Epithelial cell of esophagus (primary cell): ENCODE results near the gene LGR6.

Source experiments
- DNase-seq: peaks from one replicate; pipeline ENCODE4 v3.0.0; 2010; ENCODE audit warnings: low read depth
- H3K4me3 ChIP-seq: 2 replicates; pipeline ENCODE4 v1.5.1; 2011; ENCODE audit warnings: mild to moderate bottlenecking, low read length, control low read depth
- TF ChIP-seq, protein P1 (sequence below): IDR thresholded peaks from 2 replicates; pipeline ENCODE4 v1.5.1; 2011; ENCODE audit warnings: low read depth, mild to moderate bottlenecking, low read length, control low read depth, inconsistent platforms; ENCODE audit not compliant: insufficient read depth; ENCODE audit errors: missing control alignments

LGR6 gene

DNA sequence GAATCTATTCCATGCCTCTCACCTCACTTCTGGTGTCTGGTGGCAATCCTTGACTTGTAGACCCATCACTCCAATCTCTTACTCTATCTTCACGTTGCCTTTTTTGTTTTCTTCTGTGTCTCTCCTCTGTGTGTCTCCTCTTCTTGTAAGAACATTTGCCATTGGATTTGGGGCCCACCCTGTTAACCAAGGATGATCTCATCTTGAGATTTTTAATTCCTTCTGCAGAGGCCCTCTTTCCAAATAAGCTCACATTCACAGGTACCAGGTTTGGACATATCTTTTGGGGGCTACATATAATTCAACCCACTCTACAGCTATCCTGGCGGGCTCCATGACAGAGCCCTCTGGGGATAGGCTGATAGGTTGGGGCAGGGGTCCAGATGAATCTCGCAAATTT lies 92.3 kb downstream of the LGR6 start:
- TF ChIP-seq, protein P1, sequence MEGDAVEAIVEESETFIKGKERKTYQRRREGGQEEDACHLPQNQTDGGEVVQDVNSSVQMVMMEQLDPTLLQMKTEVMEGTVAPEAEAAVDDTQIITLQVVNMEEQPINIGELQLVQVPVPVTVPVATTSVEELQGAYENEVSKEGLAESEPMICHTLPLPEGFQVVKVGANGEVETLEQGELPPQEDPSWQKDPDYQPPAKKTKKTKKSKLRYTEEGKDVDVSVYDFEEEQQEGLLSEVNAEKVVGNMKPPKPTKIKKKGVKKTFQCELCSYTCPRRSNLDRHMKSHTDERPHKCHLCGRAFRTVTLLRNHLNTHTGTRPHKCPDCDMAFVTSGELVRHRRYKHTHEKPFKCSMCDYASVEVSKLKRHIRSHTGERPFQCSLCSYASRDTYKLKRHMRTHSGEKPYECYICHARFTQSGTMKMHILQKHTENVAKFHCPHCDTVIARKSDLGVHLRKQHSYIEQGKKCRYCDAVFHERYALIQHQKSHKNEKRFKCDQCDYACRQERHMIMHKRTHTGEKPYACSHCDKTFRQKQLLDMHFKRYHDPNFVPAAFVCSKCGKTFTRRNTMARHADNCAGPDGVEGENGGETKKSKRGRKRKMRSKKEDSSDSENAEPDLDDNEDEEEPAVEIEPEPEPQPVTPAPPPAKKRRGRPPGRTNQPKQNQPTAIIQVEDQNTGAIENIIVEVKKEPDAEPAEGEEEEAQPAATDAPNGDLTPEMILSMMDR, result no peak
- H3K4me3 ChIP-seq, result no peak overlapping the region
- no peak for DNase-seq

DNA sequence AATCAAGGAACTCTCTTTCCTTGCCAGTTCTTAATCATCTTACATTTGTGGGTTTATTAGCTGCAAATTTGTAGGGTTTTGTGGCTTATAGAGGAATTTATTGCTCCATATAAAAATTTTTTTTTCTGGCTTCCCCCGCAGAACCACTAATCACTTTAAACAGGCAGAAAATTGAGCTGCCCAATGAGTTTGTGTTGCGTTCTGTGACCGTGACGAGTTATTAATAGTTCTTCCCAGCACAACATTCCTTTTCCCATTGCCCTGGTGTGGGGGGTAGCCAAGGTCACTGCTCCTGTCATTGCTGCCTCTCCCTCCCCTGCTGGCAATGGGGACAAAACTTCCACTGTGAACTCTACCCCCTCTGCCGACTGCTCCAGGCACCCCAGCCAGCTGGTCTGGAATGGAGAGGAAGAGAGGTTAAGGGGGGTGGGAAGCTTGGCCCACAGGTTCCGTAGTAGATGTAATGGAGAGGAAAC lies 93.1 kb downstream of the LGR6 start:
- no peak for DNase-seq
- H3K4me3 ChIP-seq, result no peak overlapping the region
- TF ChIP-seq, protein P1, result no peak

DNA sequence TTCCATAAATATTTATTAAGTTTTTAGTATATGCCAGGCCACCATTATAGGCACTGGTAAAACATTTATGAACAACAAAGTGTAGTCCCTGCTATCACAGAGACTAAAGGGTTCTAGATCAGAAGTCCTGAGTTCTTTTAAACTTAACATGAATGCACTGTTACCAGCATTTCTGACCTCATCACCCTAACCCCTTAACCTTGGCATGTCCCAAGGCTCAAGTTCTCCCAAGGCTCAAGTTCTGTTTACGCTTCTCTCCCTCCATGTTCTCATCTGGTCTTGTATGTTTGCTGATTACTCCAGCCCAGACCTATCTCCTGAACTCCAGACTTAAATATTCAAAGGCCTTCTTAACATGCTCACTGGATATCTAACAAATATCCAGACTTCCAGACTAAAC lies 93.6 kb downstream of the LGR6 start:
- no peak overlapping the region for H3K4me3 ChIP-seq
- TF ChIP-seq, protein P1, result no peak
- DNase-seq, result no peak

DNA sequence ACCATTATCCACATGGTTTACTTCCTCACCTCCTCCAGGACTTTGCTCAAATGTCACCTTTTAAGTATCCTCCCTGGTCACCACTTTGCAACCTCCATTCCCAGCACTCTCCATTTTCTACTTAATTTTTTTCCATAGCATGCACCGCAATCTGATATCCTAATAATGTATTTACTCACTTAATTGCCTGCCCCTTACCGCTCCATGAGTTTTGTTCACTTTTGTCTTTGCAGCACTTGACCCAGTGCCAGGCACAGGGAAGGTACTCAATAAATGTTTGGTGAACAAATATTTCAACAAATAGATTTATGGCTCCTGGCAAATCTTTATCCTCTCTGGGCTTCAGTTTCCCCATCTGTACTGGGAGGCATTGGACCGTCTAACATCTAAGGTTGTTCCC lies 94.6 kb downstream of the LGR6 start:
- TF ChIP-seq, protein P1, result no peak
- no peak for DNase-seq
- no peak overlapping the region for H3K4me3 ChIP-seq

DNA sequence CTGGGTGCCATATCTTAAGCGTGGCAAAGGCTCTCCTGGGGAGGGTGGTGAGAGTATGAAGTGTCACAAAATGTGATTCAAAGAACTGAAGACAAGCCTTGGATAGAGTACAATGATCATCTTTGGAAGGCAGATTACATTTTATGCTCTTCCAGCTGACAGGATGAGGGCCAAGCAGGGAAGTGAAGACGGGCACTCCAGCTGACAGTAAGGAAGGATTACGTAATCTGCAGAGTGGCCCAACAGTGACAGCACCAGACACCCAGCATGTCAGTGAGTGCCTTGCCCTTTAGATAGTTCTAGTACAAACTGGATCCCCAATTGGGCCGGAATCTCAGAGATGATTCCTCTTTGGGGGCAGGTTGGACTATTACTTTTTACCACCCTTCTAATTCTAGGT lies 95.4 kb downstream of the LGR6 start:
- TF ChIP-seq, protein P1, result no peak
- no peak for DNase-seq
- H3K4me3 ChIP-seq, result no peak overlapping the region

DNA sequence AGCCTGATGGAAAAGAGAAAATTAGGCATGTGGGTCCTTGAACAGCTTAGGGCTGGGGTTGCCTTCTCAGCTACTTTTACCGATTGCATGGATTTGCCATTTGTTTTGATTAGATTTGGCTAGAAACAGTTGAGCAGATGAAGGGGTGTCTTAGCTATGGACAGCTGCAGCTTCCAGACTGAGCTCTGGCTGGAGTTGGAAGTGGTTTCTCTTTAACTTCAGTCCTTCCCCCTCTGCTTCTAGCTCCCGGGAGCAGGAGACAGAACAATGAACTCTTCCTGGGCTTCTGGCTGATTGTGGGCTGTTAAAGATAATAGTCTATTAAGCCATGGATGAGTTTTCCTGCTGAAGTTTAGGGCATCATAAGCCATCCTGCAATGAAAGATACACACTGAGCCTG lies 97.4 kb downstream of the LGR6 start:
- H3K4me3 ChIP-seq, result no peak overlapping the region

More for the DNA sequence above, 97.4 kb downstream of the LGR6 start:
- DNase-seq, result no peak
- TF ChIP-seq, protein P1, result no peak
